Stimulated activated CD4-positive, alpha-beta T cell treated with anti-CD3 and anti-CD28 coated beads, TNF-alpha, amount 100 ng/mL, for 1 hour (primary cell): Measurements from ENCODE around the gene CCDC148.

Source experiments
- DNase-seq, 3 donors: peaks; one replicate each; pipeline ENCODE4 v3.0.0-alpha.2; 2020; ENCODE audit warnings: low read depth in 3 of 3, low spot score in 1 of 3

The CCDC148 gene

GRCh38 chr2:158182676-158183295 is 273.8 kb downstream of the CCDC148 start:
- no peak for DNase-seq

- no peak for DNase-seq
Measured at GRCh38 chr2:158181171-158181570, 275.4 kb downstream of the CCDC148 start.

GRCh38 chr2:158179660-158180059 is 276.9 kb downstream of the CCDC148 start:
- DNase-seq = no peak

- DNase-seq = no peak
Measured at GRCh38 chr2:158178646-158179045, 277.9 kb downstream of the CCDC148 start.

GRCh38 chr2:158174956-158175355 is 281.6 kb downstream of the CCDC148 start:
- no peak for DNase-seq

GRCh38 chr2:158174495-158174894 is 282.1 kb downstream of the CCDC148 start:
- no peak for DNase-seq

- DNase-seq = no peak
Measured at GRCh38 chr2:158172719-158173118, 283.8 kb downstream of the CCDC148 start.

- no peak for DNase-seq
Measured at GRCh38 chr2:158154596-158154995, 302.0 kb downstream of the CCDC148 start.

- no peak for DNase-seq
Measured at GRCh38 chr2:158153270-158154015, 303.1 kb downstream of the CCDC148 start.

- no peak for DNase-seq
Measured at GRCh38 chr2:158144914-158145625, 311.5 kb downstream of the CCDC148 start.

- no peak for DNase-seq
Measured at GRCh38 chr2:158143703-158144360, 312.7 kb downstream of the CCDC148 start.

GRCh38 chr2:158142568-158143332 is 313.8 kb downstream of the CCDC148 start:
- no peak for DNase-seq

GRCh38 chr2:158142165-158142564 is 314.4 kb downstream of the CCDC148 start:
- DNase-seq = no peak

- DNase-seq = no peak
Measured at GRCh38 chr2:158140201-158140600, 316.4 kb downstream of the CCDC148 start.

GRCh38 chr2:158138255-158138654 is 318.3 kb downstream of the CCDC148 start:
- DNase-seq = no peak

- DNase-seq = no peak
Measured at GRCh38 chr2:158135096-158135495, 321.5 kb downstream of the CCDC148 start.

- DNase-seq = no peak
Measured at GRCh38 chr2:158134655-158135054, 321.9 kb downstream of the CCDC148 start.

GRCh38 chr2:158134055-158134454 is 322.5 kb downstream of the CCDC148 start:
- DNase-seq = no peak

GRCh38 chr2:158131919-158132566 is 324.5 kb downstream of the CCDC148 start:
- no peak for DNase-seq

GRCh38 chr2:158131483-158131912 is 325.1 kb downstream of the CCDC148 start:
- no peak for DNase-seq
